ENCODE results near the gene SPIB.
"Not testable (repeated sequence)": the region's sequence is repeated elsewhere in the genome, so short reads cannot be mapped to it uniquely, and the experiment has no call there.

The SPIB gene

GRCh38 chr19:50390952-50391351, 27.8 kb upstream of the SPIB start:
- not testable (repeated sequence) for DNase-seq (ENCODE audit: low spot score)

DNA sequence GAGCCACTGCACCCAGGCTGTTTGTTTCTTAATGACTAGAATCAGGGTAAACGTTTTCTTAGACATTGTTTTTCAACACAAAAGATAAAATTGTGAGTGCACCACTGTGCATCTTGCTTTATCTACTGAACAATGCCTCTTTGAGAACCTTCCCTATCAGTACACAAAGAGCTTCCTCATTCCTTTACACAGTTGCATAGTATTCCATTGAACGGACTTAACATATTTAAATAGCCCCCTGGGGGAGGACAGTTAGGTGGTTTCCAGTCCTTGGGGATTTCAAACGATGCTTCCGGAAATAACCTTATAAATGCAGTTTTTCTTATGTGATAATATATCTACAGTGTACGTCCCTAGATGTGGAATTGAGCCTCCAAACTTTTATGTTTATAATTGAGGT, 26.0 kb upstream of the SPIB start:
- no peak for DNase-seq (ENCODE audit: low spot score)

DNA sequence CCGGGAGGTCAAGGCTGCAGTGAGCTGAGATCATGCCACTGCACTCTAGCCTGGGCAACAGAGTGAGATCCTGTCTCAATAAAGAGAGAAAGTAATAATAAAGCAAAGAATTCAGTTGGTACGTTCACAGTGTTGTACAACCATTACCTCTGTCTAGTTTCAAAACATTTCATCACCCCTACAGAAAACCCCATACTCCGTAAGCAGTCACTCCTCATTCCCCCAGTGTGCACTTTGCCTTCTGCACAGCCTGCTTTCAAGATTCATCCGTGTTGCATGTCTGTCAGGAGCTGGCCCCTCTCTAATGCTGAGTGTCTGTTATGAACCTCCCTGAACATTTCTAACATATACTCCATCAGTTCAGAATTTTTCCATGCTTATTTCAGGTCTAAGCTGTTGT, 25.1 kb upstream of the SPIB start:
- DNase-seq (ENCODE audit: low spot score) = no peak

GRCh38 chr19:50394017-50394416, 24.7 kb upstream of the SPIB start:
- DNase-seq (ENCODE audit: low spot score) = no peak

DNA sequence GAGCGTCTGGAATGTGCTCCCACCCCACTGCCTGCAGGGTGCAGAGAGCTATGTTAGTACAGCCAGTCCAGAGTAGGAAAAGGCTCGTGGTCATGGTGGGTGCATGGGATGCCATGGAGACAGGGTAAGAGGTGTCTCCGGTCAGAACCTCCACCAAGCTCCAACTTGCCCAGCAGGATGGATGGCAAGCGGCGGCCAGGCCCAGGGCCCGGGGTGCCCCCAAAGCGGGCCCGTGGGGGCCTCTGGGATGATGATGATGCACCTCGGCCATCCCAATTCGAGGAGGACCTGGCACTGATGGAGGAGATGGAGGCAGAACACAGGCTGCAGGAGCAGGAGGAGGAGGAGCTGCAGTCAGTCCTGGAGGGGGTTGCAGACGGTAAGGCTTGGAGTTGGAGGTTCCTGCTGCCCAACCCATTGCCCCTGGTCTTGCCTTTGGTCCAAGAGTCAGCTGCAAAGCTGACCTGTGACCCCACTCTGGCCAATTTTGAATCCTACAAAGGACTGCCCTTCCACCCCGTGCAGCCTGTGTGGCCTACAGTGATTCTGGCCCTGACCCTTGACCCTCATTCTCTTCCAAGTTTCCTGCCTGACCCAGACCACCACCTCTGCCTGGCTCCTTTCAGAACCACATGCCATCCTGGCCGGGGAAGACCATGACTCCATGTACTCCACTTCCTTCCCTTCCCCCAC, 19.9 kb upstream of the SPIB start:
- no peak for DNase-seq (ENCODE audit: low spot score)

- DNase-seq (ENCODE audit: low spot score) = no peak
Observed at GRCh38 chr19:50399368-50399745, 19.4 kb upstream of the SPIB start.

DNA sequence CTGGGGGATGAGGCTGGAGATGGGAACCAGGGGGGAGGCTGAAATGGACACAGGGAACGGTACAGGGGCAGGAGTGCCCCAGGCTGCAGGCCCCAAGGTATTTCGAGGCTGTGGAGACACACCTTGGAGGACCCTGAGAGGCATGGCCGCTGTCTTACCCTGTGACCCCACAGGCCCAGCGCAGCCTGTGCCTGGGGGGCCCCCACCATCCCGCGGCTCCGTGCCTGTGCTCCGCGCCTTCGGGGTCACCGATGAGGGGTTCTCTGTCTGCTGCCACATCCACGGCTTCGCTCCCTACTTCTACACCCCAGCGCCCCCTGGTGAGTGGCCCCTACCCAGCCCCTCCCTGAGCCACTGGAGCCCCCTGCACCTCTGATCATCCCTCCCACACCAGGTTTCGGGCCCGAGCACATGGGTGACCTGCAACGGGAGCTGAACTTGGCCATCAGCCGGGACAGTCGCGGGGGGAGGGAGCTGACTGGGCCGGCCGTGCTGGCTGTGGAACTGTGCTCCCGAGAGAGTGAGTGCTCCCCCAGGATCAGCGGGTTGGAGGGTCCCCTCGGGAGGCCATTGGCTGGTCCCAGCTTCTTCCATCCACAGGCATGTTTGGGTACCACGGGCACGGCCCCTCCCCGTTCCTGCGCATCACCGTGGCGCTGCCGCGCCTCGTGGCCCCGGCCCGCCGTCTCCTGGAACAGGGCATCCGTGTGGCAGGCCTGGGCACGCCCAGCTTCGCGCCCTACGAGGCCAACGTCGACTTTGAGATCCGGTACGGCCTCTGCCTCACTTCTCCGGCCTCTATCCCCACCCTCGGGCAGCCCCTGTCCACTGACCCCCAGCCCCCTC, 16.9 kb upstream of the SPIB start:
- DNase-seq (ENCODE audit: low spot score) = peak; percentile 42

GRCh38 chr19:50402544-50403301, 16.0 kb upstream of the SPIB start:
- peak; percentile 29 for DNase-seq (ENCODE audit: low spot score)

DNA sequence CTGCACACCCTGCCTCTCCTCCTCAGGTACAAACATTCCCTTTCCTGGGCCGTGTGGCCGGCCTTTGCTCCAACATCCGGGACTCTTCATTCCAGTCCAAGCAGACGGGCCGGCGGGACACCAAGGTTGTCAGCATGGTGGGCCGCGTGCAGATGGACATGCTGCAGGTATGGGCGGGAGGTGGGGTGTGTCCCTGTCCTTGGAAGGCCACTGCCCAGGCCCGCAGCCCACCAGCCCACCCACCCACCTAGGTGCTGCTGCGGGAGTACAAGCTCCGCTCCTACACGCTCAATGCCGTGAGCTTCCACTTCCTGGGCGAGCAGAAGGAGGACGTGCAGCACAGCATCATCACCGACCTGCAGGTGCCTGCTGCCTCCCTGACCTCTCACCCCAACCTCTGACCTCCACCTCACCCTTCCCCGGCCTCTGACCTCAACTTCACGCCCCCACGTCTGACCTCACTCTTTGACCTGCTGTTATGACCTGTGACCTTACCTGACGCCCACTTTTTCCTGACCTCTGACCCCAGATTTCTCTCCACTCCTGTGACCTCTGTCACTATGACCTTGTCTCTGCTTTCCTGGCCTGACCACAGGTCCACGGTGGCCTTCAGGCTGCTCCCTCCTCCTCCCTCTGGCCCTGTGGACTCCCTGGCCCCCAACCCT, 12.4 kb upstream of the SPIB start:
- peak; percentile 33 for DNase-seq (ENCODE audit: low spot score)

GRCh38 chr19:50406829-50407228, 11.9 kb upstream of the SPIB start:
- peak; percentile 31 for DNase-seq (ENCODE audit: low spot score)

DNA sequence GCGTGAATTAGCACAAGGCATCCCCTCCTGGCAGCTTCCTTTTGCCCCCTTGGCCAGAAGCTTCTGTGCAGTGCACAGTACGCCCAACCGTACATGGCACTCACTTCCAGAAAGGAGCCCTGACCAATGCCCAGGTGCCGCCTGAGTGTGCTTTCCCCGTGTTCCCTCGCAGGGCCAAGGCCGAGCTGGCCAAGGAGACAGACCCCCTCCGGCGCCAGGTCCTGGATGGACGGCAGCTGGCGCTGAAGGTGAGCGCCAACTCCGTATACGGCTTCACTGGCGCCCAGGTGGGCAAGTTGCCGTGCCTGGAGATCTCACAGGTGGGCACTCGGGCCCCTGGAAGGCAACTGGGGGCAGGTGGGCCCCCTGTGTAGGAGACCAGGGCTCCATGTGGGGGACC, 9.4 kb upstream of the SPIB start:
- peak; percentile 37 for DNase-seq (ENCODE audit: low spot score)

DNA sequence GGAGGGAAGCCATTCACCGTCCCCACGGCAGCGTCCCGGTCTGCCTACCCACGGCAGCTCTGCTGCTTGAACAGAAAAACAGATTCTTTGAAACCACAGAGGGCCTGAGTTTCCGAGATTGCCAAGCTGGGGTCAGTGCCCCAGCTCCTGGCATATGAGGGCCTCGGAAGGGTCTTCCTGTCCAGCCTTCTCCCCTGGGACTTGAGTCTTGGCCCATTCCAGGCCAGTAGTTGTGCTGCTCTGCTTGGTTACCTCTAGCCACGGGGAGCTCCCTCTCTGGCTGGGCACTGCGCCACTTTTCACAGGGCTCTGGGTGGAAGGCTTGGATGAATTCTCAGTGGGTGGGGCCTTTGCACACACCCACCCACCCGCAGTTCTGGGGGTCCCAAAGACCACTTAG, 8.6 kb upstream of the SPIB start:
- no peak for DNase-seq (ENCODE audit: low spot score)

DNA sequence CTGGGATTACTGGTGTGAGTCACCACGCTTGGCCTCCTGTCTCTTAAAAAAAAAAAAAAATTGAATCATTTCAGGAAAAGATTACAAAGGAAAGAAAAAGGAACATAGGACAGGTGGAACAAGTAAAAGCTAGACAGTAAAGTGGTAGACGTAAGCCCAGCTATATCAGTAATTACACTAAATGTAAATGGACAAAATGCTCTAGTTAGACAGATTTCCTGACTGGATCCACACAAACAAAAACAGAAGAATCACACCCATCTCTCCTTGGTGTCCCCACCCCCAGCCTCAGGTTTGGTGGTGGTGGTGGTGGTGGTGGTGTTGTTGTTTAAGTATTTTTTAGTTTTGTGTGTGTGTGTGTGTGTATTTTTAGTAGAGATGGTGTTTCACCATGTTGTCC, 6.3 kb upstream of the SPIB start:
- no peak for DNase-seq (ENCODE audit: low spot score)

GRCh38 chr19:50413096-50413495, 5.6 kb upstream of the SPIB start:
- DNase-seq (ENCODE audit: low spot score) = peak; percentile 37

DNA sequence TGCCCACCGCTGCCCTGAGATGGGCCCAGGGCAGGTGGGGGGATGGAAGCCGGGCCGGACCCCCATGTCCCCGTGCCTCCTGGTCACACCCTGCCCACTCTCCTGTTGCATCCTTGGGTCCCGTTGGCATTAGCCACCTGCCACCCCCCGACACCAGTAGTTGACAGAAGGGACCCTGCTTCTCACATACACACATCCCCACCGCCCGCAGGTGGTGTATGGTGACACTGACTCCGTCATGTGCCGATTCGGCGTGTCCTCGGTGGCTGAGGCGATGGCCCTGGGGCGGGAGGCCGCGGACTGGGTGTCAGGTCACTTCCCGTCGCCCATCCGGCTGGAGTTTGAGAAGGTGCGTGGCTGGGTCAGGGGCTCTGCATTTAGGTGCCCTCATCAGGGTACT, 5.2 kb upstream of the SPIB start:
- DNase-seq (ENCODE audit: low spot score) = peak; percentile 44

DNA sequence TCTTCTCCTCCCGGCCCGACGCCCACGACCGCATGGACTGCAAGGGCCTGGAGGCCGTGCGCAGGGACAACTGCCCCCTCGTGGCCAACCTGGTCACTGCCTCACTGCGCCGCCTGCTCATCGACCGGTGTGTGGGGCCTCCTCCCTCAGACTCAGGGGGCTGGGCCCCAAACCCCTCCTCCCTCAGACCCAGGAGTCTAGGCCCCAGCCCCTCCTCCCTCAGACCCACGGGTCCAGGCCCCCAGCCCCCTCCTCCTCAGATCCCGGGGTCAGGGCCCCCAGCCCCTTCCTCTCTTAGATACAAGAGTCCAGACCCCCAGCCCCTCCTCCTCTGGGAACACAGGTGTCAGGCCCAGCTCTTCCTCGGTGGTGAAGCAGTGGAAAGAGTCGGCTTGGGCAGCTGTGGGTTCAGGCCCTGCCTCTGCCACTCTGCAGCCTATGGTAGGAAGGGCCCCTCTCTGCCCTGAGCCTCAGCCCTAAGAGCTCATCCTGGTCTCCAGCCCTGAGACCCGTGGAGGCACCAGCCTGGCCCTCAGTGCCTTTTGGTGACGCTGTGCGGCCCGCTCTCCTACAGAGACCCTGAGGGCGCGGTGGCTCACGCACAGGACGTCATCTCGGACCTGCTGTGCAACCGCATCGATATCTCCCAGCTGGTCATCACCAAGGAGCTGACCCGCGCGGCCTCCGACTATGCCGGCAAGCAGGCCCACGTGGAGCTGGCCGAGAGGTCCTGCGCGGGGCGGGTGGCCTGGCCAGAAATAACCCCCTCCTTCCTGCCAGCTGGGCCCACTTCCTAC, 3.7 kb upstream of the SPIB start:
- peak; percentile 91 for DNase-seq (ENCODE audit: low spot score)

- DNase-seq (ENCODE audit: low spot score) = no peak
Observed at GRCh38 chr19:50415661-50416033, 3.1 kb upstream of the SPIB start.

DNA sequence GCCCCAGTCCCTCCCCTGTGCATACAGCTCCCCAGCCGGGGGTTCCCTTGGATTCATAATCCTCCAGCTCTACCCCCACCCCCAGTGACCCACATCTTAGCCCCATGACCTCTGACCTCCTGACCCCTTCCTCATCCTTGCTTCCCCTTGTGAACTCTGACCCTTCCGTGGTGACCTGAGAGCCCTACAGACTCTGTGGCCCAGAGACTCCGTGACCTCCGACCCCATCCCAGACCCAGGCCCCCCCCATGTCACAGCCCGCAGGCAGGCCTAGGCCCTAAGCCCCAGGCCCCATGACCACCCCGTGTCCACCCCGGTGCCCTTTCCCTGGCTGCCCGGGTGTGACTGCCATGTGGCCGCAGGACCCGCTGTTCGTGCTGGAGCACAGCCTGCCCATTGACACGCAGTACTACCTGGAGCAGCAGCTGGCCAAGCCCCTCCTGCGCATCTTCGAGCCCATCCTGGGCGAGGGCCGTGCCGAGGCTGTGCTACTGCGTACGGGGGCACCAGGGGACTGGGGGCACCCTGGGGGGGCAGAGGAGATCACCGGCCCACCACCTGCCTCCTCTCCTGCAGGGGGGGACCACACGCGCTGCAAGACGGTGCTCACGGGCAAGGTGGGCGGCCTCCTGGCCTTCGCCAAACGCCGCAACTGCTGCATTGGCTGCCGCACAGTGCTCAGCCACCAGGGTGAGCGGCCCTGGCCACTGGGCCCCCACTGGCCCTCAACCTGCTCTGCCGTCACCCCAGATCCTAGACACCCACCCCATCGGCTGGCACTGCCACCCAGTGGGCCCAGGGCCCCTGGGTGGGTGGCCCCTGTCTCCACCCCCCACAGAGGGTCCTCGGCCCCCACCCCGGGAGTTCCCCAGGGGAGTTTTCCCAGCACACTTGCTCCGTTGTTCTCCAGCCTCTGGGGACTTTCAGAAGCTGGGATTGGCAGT, 2.4 kb upstream of the SPIB start:
- no peak for DNase-seq (ENCODE audit: low spot score)

GRCh38 chr19:50417111-50418081, 1.3 kb upstream of the SPIB start:
- no peak for DNase-seq (ENCODE audit: low spot score)

All from ecto neural progenitor cell (in vitro differentiated cells).